Kasumi-1 (cell line): Measurements from ENCODE around the gene CTDSPL.
A peak's percentile ranks its signal among the peaks of the same experiment; 100 is the strongest.
"Not testable (repeated sequence)": the region's sequence is repeated elsewhere in the genome, so short reads cannot be mapped to it uniquely, and the experiment has no call there.

Experiments used
- DNase-seq, 2 experiments: peaks; one replicate each; lab custom pipeline; 2025; lab: John Stamatoyannopoulos, UW

CTDSPL gene

GRCh38 chr3:37968199-37968598 is 106.5 kb downstream of the CTDSPL start:
- DNase-seq: no peak

GRCh38 chr3:37968813-37969595 is 107.3 kb downstream of the CTDSPL start:
- DNase-seq: no peak

GRCh38 chr3:37969596-37970100 is 108.0 kb downstream of the CTDSPL start:
- no peak for DNase-seq

- DNase-seq: no peak
These were observed 109.1 kb downstream of the CTDSPL start for GRCh38 chr3:37970802-37971201.

GRCh38 chr3:37971467-37971866 is 109.8 kb downstream of the CTDSPL start:
- no peak for DNase-seq

GRCh38 chr3:37972056-37972455 is 110.4 kb downstream of the CTDSPL start:
- not testable (repeated sequence) for DNase-seq

- no peak for DNase-seq
These were observed 111.8 kb downstream of the CTDSPL start for GRCh38 chr3:37973246-37974054.

- DNase-seq: peak; percentile 71 to 75
These were observed 112.7 kb downstream of the CTDSPL start for GRCh38 chr3:37974121-37975083.

GRCh38 chr3:37979541-37980461 is 118.1 kb downstream of the CTDSPL start:
- peak; percentile 32 to 34 for DNase-seq

GRCh38 chr3:37980462-37981347 is 119.0 kb downstream of the CTDSPL start:
- DNase-seq: no peak

- no peak for DNase-seq
These were observed 119.6 kb downstream of the CTDSPL start for GRCh38 chr3:37981348-37981664.

- DNase-seq: no peak
These were observed 120.7 kb downstream of the CTDSPL start for GRCh38 chr3:37982331-37982730.

- DNase-seq: no peak
These were observed 122.4 kb downstream of the CTDSPL start for GRCh38 chr3:37984051-37984450.

GRCh38 chr3:37984596-37984995 is 122.9 kb downstream of the CTDSPL start:
- no peak for DNase-seq

GRCh38 chr3:37985637-37986320 is 124.1 kb downstream of the CTDSPL start:
- DNase-seq: no peak

- no peak for DNase-seq
These were observed 125.0 kb downstream of the CTDSPL start for GRCh38 chr3:37986479-37987314.

- no peak for DNase-seq
These were observed 125.6 kb downstream of the CTDSPL start for GRCh38 chr3:37987315-37987697.

- DNase-seq: no peak
These were observed 126.1 kb downstream of the CTDSPL start for GRCh38 chr3:37987751-37988179.
